ENCODE data around the gene PCDHGC3. TPM values are rescaled to one million over a fixed set of nuclear protein-coding genes. Genes with fewer than 3 reads are reported as not detected.

Gene PCDHGC3
- total and polyA plus RNA-seq, 2 of the 4 experiments (the other 2 are of a cell fraction), result 21.1 to 72.1 TPM

DNA sequence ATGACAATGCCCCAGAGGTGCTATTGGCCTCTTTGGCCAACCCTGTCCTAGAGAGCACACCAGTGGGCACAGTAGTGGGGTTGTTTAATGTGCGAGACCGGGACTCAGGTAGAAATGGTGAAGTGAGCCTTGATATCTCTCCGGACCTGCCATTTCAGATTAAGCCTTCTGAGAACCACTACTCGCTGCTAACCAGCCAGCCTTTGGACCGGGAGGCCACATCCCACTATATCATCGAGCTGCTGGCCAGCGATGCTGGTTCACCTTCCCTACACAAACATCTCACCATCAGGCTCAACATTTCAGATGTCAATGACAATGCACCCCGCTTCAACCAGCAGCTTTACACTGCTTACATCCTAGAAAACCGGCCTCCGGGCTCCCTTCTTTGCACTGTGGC lies 14.5 kb downstream of the PCDHGC3 start:
- H2AK9ac ChIP-seq (replicated peaks; ENCODE audit: low read depth, low read length, poor library complexity), result no peak overlapping the region
- no peak overlapping the region for H4K91ac ChIP-seq (ENCODE audit: insufficient read depth, low read depth, low read length)
- in situ Hi-C loops (cut with MboI; ENCODE audit: low sequenced_read_pairs), result no loop called here
- H3K4me2 ChIP-seq (ENCODE audit: low read depth, low read length), result no peak overlapping the region
- no peak overlapping the region for H3K4ac ChIP-seq (ENCODE audit: low read depth, low read length)
- peaks cover 35% of the 10 kb centered on the region for H3K4me1 ChIP-seq (ENCODE audit: control insufficient read depth, insufficient read depth, low read length)
- CTCF ChIA-PET, result no interaction called here
- H3K9me1 ChIP-seq (ENCODE audit: insufficient read depth, low read length), result peaks cover 34% of the 10 kb centered on the region
- no peak overlapping the region for H2BK15ac ChIP-seq (ENCODE audit: low read depth, low read length)
- WGBS, 2 experiments (ENCODE audit: extremely low coverage in 2 of 2, insufficient read length in 1 of 2), result 100% methylated on average over 2 of the region's 10 CpGs; no CpG with 5 or more reads in 1 of the 2 experiments
- no peak overlapping the region for H4K5ac ChIP-seq (ENCODE audit: low read depth, low read length)
- dilution Hi-C loops (cut with HindIII; ENCODE audit: low sequenced_read_pairs, unreplicated experiment), result no loop called here
- peak overlapping the region; percentile 27; the same call in 1 of the 2 replicates for H2AK5ac ChIP-seq (ENCODE audit: low read depth, low read length)
- no peak overlapping the region for H2BK5ac ChIP-seq (ENCODE audit: low read depth, low read length, poor library complexity, severe bottlenecking)
- no peak overlapping the region for H3K18ac ChIP-seq (ENCODE audit: low read depth, low read length)
- no peaks in the 10 kb centered on the region for H3K27me3 ChIP-seq (ENCODE audit: control insufficient read depth, insufficient read depth, low read length)
- DNase-seq (no peak), ATAC-seq (ENCODE audit: low read depth) (no peak)
- no peaks in the 10 kb centered on the region; the same call in 1 of the 2 replicates for H3K9me3 ChIP-seq (ENCODE audit: control insufficient read depth, insufficient read depth, low read length)
- peaks cover 49% of the 10 kb centered on the region for H3K36me3 ChIP-seq (ENCODE audit: control insufficient read depth, insufficient read depth, low read length)
- no TSS peak for BruUV-seq (replicated peaks)
- no peak overlapping the region for H2BK20ac ChIP-seq (ENCODE audit: low read depth, low read length)
- peaks cover 29 to 76% of the 10 kb centered on the region in 2 experiments for H3K79me1 ChIP-seq (ENCODE audit: low read depth in 1 of 2, low read length in 2 of 2)
- peaks cover 64% of the 10 kb centered on the region for H4K20me1 ChIP-seq (ENCODE audit: insufficient read depth, low read length)
- no peak overlapping the region for H3K14ac ChIP-seq (replicated peaks; ENCODE audit: low read depth, low read length)
- H3K4me3 ChIP-seq (ENCODE audit: insufficient read depth, low read depth, low read length), result no peak overlapping the region
- H2AFZ ChIP-seq (replicated peaks; ENCODE audit: low read length, poor library complexity), result no peak overlapping the region
- no peak overlapping the region for H4K8ac ChIP-seq (ENCODE audit: low read depth in 2 of 2, low read length in 2 of 2)
- intact Hi-C loops (cut with micrococcal nuclease), result no loop called here
- H3K27ac ChIP-seq (ENCODE audit: insufficient read depth, low read length), result no peak overlapping the region
- no peak overlapping the region for H3K23ac ChIP-seq (ENCODE audit: low read depth, low read length)
- no peak overlapping the region for H3K9ac ChIP-seq (ENCODE audit: low read depth, low read length)
- POLR2A ChIA-PET (ENCODE audit: unreplicated experiment), result no interaction called here
- TF ChIP-seq FOS (IDR thresholded peaks at IDR 0.05; ENCODE audit: low read depth, low read length) (no peak), RFX5 (IDR thresholded peaks at IDR 0.05; ENCODE audit: low read depth, low read length) (no peak), CHD1 (IDR thresholded peaks at IDR 0.05; ENCODE audit: low read depth, low read length) (no peak), POLR2A (IDR thresholded peaks at IDR 0.05; ENCODE audit: low read depth, low read length) (no peak)
- TF ChIP-seq, protein P1, sequence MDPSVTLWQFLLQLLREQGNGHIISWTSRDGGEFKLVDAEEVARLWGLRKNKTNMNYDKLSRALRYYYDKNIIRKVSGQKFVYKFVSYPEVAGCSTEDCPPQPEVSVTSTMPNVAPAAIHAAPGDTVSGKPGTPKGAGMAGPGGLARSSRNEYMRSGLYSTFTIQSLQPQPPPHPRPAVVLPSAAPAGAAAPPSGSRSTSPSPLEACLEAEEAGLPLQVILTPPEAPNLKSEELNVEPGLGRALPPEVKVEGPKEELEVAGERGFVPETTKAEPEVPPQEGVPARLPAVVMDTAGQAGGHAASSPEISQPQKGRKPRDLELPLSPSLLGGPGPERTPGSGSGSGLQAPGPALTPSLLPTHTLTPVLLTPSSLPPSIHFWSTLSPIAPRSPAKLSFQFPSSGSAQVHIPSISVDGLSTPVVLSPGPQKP (IDR thresholded peaks at IDR 0.05; ENCODE audit: borderline replicate concordance, low read depth, low read length), result no peak
- H3K56ac ChIP-seq (ENCODE audit: extremely low read depth, insufficient read depth, low read length), result no peak overlapping the region
- H2BK120ac ChIP-seq (ENCODE audit: low read depth, low read length), result no peak overlapping the region

Data from IMR-90 (cell line).